ENCODE results near the gene KCNC1. TPM values are rescaled to one million over a fixed set of nuclear protein-coding genes. Genes with fewer than 3 reads are reported as not detected.

The KCNC1 gene
- total RNA-seq, 4 donors from 2014 or later = 0.14 TPM; not detected in 3

DNA sequence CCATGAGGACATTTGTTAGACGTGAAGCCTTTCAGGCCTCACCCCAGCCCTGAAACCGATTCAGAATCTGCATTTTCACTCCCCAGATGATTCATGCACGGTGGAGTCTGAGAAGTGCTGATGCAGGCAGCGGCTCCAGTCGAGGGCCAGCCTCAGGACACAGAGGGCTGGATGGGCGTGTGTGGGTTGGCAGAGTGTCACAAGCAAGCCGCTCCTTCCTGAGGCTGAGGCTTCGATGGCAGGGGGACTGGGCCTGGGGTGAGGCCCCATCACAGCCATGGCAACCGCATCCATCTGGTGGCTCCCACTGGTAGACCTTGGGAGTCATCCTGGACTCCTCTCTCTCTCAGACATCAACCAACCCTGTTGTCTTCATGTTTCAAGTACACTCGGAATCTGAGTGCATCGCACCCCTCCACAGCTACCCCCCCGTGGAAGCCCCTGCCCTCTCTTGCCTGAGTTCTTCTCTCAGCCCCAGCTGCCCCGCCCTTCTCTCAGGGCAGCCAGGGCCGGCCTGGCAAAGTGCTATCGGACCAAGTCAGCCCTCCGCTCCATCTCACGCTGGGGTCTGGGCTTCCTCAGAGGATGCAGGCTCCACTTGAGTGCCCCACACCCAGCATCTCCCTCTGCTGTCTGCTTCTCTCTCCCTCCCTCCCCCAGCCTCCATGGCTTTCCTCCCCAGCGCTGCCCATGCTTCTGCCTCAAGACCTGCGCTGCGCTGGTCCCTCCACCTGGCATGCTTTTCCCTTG is 10.6 kb downstream of the KCNC1 start:
- no peaks in the 10 kb centered on the region for H3K9me3 ChIP-seq
- no peaks in the 10 kb centered on the region for H3K36me3 ChIP-seq
- no peaks in the 10 kb centered on the region for H3K4me1 ChIP-seq
- 82 to 100% methylated on average over 1 to 20 of the region's 20 CpGs for WGBS, 2 donors (ENCODE audit: low coverage in 1 of 2)
- H3K4me3 ChIP-seq = no peak overlapping the region
- intact Hi-C loops (cut with DNase I; ENCODE audit: low total_unique reads) = no loop called here
- H3K27ac ChIP-seq = no peak overlapping the region
- no peak for TF ChIP-seq POLR2A (IDR thresholded peaks at IDR 0.05)
- TF ChIP-seq, protein P1, sequence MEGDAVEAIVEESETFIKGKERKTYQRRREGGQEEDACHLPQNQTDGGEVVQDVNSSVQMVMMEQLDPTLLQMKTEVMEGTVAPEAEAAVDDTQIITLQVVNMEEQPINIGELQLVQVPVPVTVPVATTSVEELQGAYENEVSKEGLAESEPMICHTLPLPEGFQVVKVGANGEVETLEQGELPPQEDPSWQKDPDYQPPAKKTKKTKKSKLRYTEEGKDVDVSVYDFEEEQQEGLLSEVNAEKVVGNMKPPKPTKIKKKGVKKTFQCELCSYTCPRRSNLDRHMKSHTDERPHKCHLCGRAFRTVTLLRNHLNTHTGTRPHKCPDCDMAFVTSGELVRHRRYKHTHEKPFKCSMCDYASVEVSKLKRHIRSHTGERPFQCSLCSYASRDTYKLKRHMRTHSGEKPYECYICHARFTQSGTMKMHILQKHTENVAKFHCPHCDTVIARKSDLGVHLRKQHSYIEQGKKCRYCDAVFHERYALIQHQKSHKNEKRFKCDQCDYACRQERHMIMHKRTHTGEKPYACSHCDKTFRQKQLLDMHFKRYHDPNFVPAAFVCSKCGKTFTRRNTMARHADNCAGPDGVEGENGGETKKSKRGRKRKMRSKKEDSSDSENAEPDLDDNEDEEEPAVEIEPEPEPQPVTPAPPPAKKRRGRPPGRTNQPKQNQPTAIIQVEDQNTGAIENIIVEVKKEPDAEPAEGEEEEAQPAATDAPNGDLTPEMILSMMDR (IDR thresholded peaks at IDR 0.05) = no peak
- TF ChIP-seq EP300 (IDR thresholded peaks at IDR 0.05; ENCODE audit: low read depth) = no peak
- TF ChIP-seq POLR2AphosphoS5 (IDR thresholded peaks at IDR 0.05) = no peak
- in situ Hi-C loops (cut with MboI; ENCODE audit: low pct_ligation_motif_present in 1 of 4, low pct_unique_long_range_greater_than_20kb in 1 of 4, low sequenced_read_pairs in 3 of 4) = no loop called here
- H3K27me3 ChIP-seq = peaks cover 15% of the 10 kb centered on the region
- no peak for DNase-seq

DNA sequence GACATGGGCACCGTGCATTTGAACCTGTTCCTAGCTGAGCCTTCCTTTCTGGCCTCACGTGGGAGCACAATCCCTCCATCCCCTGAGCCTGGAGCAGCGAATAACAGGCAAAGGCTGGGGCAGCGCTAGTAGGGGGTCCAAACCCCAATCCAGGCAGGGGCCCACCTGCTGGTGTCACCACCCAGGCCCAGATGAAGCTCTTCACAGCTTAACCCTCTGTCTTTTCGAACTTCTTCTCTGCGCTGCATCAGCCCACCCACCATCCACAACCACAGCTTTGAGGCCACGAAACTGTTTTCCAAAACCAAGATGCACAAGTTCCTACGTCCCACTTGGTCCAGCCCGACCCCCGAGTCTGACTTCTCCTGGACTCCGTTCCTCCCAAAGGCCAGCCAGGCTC is 11.5 kb downstream of the KCNC1 start:
- Histone ChIP-seq H3K27ac (no peak overlapping the region), H3K9me3 (no peaks in the 10 kb centered on the region), H3K36me3 (no peaks in the 10 kb centered on the region), H3K27me3 (peaks cover 6% of the 10 kb centered on the region), H3K4me3 (no peak overlapping the region), H3K4me1 (no peaks in the 10 kb centered on the region)
- DNase-seq = no peak
- intact Hi-C loops (cut with DNase I; ENCODE audit: low total_unique reads) = no loop called here
- no peak for TF ChIP-seq POLR2AphosphoS5 (IDR thresholded peaks at IDR 0.05)
- no peak for TF ChIP-seq EP300 (IDR thresholded peaks at IDR 0.05; ENCODE audit: low read depth)
- TF ChIP-seq, protein P1 (IDR thresholded peaks at IDR 0.05) = no peak
- no peak for TF ChIP-seq POLR2A (IDR thresholded peaks at IDR 0.05)
- 72 to 76% methylated on average over 7 to 11 of the region's 11 CpGs for WGBS, 2 donors (ENCODE audit: low coverage in 1 of 2)
- in situ Hi-C loops (cut with MboI; ENCODE audit: low pct_ligation_motif_present in 1 of 4, low pct_unique_long_range_greater_than_20kb in 1 of 4, low sequenced_read_pairs in 3 of 4) = no loop called here

DNA sequence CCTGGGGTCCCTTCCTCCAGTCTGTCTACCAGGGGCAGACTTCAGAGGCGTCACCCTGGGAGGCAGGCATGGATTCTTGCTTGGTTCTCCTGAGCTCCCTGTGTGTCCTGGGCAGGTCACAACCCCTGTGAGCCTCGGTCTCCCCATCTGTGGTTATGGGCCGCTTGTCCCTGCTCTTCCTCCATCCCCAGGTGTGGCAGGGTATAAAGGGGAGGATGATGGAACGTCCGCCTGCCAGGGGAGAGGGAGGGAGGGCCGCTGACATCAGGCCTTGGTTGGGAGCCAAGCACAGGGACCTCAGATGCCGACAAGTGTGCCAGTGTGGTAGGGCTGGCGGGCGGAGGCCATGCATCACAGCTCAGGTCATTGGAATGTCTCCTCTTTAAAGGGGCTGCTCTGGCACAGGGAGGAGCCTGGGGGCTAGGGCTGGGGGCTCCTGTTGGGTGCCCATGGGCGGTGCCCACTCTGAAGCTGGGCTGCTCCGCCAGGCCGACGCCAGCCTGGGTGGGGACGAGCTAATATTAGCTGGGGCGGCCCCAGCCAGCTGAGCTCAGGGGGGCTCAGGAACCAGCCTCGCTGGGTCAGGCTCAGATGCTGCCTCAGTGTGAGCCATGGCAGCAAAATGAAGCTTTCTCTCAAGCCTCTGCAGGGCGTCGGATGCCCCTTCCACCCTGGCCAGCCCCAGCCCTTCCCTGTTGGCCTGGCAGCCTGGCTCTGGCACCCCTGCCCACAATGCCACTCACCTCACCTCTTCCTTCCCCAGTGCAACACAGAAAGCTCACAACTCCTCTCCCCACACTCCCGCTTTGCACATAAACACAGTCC is 12.8 kb downstream of the KCNC1 start:
- H3K4me3 ChIP-seq = no peak overlapping the region
- H3K4me1 ChIP-seq = no peaks in the 10 kb centered on the region
- in situ Hi-C loops (cut with MboI; ENCODE audit: low pct_ligation_motif_present in 1 of 4, low pct_unique_long_range_greater_than_20kb in 1 of 4, low sequenced_read_pairs in 3 of 4) = no loop called here
- no peaks in the 10 kb centered on the region for H3K27me3 ChIP-seq
- H3K36me3 ChIP-seq = no peaks in the 10 kb centered on the region
- intact Hi-C loops (cut with DNase I; ENCODE audit: low total_unique reads) = no loop called here
- DNase-seq = no peak
- H3K9me3 ChIP-seq = no peaks in the 10 kb centered on the region
- H3K27ac ChIP-seq = no peak overlapping the region
- TF ChIP-seq, protein P1 (IDR thresholded peaks at IDR 0.05) = no peak
- 67 to 83% methylated on average over 1 to 18 of the region's 19 CpGs for WGBS, 2 donors (ENCODE audit: low coverage in 1 of 2)

DNA sequence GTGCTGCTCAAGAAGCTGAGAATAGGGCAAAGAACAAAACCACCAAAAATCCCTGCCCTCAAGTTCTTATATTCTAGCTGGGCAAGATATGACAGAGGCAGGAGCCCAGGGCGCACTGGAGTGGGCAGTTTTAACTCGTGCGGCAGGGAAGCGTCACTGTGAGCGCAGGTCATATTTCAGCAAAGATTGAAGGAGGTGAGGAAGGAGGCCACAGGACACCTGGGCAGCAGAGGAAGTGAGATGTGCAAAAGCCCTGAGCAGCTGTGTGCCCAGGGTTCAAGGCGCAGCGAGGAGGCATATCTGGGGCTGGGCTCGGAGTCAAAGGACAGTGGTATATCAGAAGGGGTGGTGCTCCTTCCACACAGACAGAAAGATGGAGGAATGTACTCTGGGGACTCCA is 13.5 kb downstream of the KCNC1 start:
- in situ Hi-C loops (cut with MboI; ENCODE audit: low pct_ligation_motif_present in 1 of 4, low pct_unique_long_range_greater_than_20kb in 1 of 4, low sequenced_read_pairs in 3 of 4) (no loop called here), intact Hi-C loops (cut with DNase I; ENCODE audit: low total_unique reads) (no loop called here)
- TF ChIP-seq, protein P1 (IDR thresholded peaks at IDR 0.05) = no peak
- TF ChIP-seq EP300 (IDR thresholded peaks at IDR 0.05; ENCODE audit: low read depth) (no peak), POLR2AphosphoS5 (IDR thresholded peaks at IDR 0.05) (no peak), POLR2A (IDR thresholded peaks at IDR 0.05) (no peak)
- Histone ChIP-seq H3K27ac (no peak overlapping the region), H3K27me3 (no peaks in the 10 kb centered on the region), H3K9me3 (no peaks in the 10 kb centered on the region), H3K36me3 (no peaks in the 10 kb centered on the region), H3K4me1 (no peaks in the 10 kb centered on the region), H3K4me3 (no peak overlapping the region)
- DNase-seq = no peak
- 82% methylated on average over 8 of the region's 8 CpGs; no CpG with 5 or more reads in 1 of the 2 donors for WGBS, 2 donors (ENCODE audit: low coverage in 1 of 2)
